TTC549 (cell line): Measurements from ENCODE around the gene LRRC41.
"Not testable (repeated sequence)": the region's sequence is repeated elsewhere in the genome, so short reads cannot be mapped to it uniquely, and the experiment has no call there.

Source experiments
- FAIRE-seq: peaks from 2 replicates; lab custom pipeline; 2012; peaks lifted over from hg19 to GRCh38; lab: Jason Lieb, UNC

Gene LRRC41

DNA sequence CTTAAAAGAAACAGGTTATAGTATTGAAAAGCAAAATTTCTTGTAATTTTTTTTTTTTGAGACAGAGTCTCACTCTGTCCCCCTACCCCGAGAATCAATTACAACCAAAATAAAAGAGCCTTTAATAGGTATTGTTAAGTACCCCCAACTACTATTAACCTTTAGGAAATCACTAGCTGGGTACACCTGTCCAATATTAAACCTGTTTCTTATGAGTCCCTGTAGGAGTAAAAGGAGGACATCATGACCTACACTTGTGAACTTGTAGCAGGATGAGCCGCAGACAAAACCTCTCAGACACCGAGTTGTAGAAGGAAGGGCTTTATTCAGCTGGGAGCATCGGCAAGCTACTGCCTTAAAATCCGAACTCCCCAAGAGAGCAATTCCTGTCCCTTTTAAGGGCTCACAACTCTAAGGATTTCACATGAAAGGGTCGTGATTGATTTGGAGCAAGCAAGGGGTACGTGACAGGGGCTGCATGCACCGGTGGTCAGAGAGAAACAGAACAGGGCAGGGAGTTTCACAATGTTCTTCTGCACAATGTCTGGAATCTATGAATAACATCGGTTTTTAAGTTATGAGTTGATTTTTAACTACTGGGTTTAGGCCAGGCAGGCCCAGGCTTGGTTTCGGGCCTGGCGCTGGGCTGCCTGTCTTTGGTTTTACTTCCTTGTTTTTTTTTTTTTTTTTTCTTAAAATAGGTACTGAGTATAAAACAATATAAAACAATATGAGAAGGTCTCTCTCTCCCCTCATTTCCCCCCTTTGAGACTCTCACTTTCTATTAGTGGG lies 22.1 kb upstream of the LRRC41 start:
- not testable (repeated sequence) for FAIRE-seq

- not testable (repeated sequence) for FAIRE-seq
These were observed 18.8 kb upstream of the LRRC41 start for GRCh38 chr1:46322191-46322590.

- not testable (repeated sequence) for FAIRE-seq
These were observed 16.8 kb upstream of the LRRC41 start for GRCh38 chr1:46319960-46320914.

- not testable (repeated sequence) for FAIRE-seq
These were observed 15.9 kb upstream of the LRRC41 start for GRCh38 chr1:46319301-46319700.

DNA sequence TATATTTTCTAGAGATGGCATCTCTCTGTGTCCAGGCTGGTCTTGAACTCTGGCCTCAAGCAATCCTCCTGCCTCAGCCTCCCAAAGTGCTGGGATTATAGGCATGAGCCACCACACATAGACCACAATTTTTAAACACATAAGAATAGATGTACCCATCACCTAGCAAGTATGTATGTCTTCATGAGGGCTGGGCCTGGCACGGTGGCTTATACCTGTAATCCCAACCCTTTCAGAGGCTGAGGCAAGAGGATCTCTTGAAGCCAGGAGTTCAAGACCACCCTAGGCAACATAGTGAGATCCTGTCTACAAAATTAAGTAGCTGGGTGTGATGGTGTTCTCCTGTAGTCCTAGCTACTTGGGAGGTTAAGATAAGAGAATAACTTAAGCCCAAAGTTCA lies 13.9 kb upstream of the LRRC41 start:
- no peak for FAIRE-seq

- FAIRE-seq, result no peak
These were observed 12.4 kb upstream of the LRRC41 start for GRCh38 chr1:46315669-46316403.

- FAIRE-seq, result no peak
These were observed 6.9 kb upstream of the LRRC41 start for GRCh38 chr1:46310321-46310720.

DNA sequence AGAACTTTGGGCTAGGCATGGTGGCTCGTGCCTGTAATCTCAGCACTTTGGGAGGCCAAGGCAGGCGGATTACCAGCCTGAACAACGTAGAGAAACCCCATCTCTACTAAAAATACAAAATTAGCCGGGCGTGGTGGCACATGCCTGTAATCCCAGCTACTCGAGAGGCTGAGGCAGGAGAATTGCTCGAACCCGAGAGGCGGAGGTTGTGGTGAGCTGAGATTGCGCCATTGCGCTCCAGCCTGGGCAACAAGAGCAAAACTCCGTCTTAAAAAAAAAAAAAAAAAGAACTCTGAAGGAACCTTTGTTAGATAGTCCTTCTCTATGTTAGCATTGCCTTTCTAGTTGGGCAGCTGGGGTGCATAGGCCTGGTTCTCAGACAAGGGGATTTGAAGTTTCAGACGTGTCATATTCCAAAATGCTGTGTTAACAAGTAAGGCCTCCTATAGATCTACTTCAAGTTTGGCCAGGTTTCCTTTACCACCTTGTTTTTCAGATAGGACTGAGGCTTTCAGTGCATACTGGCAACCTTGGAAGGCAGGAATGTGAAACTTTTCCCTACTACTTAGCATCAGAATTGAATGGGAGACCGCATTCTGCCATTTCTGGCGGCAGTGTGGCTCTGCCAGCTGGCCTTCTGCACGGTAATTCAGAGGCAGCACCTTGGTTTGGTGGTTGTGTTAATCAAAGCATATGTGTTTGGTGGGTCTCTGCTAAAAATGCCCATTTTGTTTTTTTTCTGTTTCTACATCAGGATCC lies 6.2 kb upstream of the LRRC41 start:
- no peak for FAIRE-seq

GRCh38 chr1:46306159-46306530 lies 2.7 kb upstream of the LRRC41 start:
- no peak for FAIRE-seq

- no peak for FAIRE-seq
These were observed 483 bp upstream of the LRRC41 start for GRCh38 chr1:46303872-46304326.

- FAIRE-seq, result no peak
These were observed 777 bp downstream of the LRRC41 start for GRCh38 chr1:46302641-46303037.

GRCh38 chr1:46301808-46302640 lies 1.4 kb downstream of the LRRC41 start:
- FAIRE-seq, result no peak

GRCh38 chr1:46301406-46301807 lies 2.0 kb downstream of the LRRC41 start:
- no peak for FAIRE-seq

GRCh38 chr1:46300673-46301405 lies 2.6 kb downstream of the LRRC41 start:
- FAIRE-seq, result no peak

GRCh38 chr1:46298387-46298786 lies 5.0 kb downstream of the LRRC41 start:
- no peak for FAIRE-seq

DNA sequence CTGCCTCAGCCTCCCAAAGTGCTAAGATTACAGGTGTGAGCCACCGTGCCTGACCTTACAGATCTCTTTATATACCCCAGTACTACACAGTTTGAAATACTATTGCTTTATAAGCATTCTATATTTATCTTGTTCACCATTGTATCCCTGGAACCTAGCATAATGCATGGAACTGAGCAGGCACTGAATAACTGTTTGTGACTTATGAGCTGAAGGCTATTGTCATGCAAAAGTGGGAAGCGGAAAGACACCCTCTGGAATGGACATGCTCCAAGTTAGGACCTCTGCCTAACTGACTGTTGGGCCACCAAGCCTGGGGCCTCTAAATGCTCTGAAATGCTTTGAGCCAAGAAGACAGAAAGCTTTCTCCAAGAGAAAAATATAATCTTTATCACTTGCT lies 8.1 kb downstream of the LRRC41 start:
- no peak for FAIRE-seq

DNA sequence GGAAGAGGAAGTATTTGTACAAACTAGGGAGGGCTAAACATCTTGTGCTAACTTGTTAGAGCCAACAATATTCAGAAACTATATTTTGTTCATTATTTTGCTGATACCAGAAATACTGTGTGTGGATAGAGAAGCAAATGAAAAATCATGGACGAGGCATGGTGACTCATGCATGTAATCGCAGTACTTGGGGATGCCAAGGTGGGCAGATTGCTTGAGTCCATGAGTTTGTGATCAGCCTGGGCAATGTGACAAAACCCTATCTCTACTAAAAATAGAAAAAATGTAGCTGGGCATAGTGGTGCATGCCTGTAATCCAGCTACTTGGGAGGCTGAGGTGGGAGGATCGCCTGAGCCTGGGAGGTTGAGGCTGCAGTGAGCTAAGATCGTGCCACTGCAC lies 13.4 kb downstream of the LRRC41 start:
- FAIRE-seq, result no peak

DNA sequence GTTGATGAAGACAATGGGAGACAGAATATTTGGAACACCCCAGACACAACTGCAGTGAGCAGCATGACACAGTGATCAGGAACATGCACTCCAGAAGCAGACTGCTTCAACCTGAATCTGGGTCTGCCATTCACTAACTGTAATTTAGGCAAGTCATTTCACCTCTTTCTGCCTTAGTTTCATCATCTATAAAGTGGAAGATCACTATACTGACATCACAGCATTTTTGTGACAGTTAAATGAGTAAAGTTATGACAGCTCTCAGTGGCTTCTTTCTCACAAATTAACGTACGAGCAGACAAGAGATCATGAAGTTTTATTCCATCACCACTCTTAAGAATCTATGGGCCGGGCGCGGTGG lies 14.3 kb downstream of the LRRC41 start:
- no peak for FAIRE-seq

DNA sequence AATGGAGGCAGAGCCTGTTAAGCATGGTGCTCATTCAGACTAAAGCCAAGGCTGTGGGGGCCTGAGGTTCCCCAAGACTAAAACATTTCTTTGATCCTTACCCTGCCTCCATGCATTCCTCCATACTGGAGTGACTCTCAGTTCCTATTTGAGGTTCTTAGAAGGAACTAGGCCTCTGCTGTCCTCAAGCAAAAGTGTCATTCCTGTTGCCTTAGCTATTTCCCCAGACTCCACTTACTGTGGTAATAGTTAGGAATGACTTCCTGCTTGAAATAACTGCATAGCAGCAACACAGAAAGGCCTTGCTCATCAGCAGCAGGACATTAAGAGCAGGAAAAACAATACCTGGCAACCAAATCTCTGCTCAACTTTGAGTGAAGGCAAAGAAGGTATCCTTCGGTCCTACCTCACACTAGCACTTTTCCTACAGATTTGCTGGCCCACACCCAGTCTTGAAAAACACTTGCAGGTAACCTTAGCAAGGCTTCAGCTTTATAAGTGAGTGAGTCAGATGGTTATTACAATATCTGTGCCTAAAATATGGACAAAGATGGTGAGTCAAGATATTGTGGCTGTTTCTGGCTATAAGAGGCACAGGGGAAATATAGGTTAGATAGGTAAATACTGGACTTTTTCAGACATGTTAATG lies 14.8 kb downstream of the LRRC41 start:
- FAIRE-seq, result no peak
